Neuronal stem cell (in vitro differentiated cells): Measurements from ENCODE around the gene GID8.

Experiments
- DNase-seq: peaks from one replicate; pipeline ENCODE4 v3.0.0-alpha.2; 2013; ENCODE audit warnings: low spot score
- H2AFZ ChIP-seq: one replicate; pipeline ENCODE4 v1.6.1; 2013; ENCODE audit warnings: mild to moderate bottlenecking, low read length, inconsistent platforms
- H2AK5ac ChIP-seq: 2 replicates; pipeline ENCODE4 v1.6.1; 2013; ENCODE audit warnings: low read depth, mild to moderate bottlenecking, inconsistent platforms, low read length, moderate library complexity, mixed read lengths
- H2BK120ac ChIP-seq: 2 replicates; pipeline ENCODE4 v1.6.1; 2013; ENCODE audit warnings: low read depth, mild to moderate bottlenecking, inconsistent platforms, low read length, moderate library complexity, mixed read lengths
- H2BK12ac ChIP-seq: one replicate; pipeline ENCODE4 v1.6.1; 2013; ENCODE audit warnings: low read length, inconsistent platforms
- H2BK15ac ChIP-seq: 2 replicates; pipeline ENCODE4 v1.6.1; 2013; ENCODE audit warnings: mild to moderate bottlenecking, low read length, inconsistent platforms, mixed read lengths
- H2BK5ac ChIP-seq: one replicate; pipeline ENCODE4 v1.6.1; 2013; ENCODE audit warnings: inconsistent platforms, mild to moderate bottlenecking, low read length, moderate library complexity
- H3K14ac ChIP-seq: one replicate; pipeline ENCODE4 v1.6.1; 2013; ENCODE audit warnings: low read length, inconsistent platforms
- H3K18ac ChIP-seq: 2 replicates; pipeline ENCODE4 v1.6.1; 2013; ENCODE audit warnings: low read length, inconsistent platforms
- H3K23ac ChIP-seq: 2 replicates; pipeline ENCODE4 v1.6.1; 2013; ENCODE audit warnings: low read depth, mild to moderate bottlenecking, mixed read lengths, low read length, inconsistent platforms; ENCODE audit not compliant: poor library complexity
- H3K27ac ChIP-seq: replicated peaks from 3 replicates; pipeline ENCODE4 v1.5.1; 2013; ENCODE audit warnings: low read length, inconsistent platforms
- H3K27me3 ChIP-seq, 3 experiments: 2 replicates each; pipeline ENCODE4 v1.6.1; 2013; ENCODE audit warnings: low read length in 3 of 3, mild to moderate bottlenecking in 2 of 3, inconsistent platforms in 1 of 3, low read depth in 1 of 3, mixed read lengths in 1 of 3, moderate library complexity in 1 of 3; ENCODE audit not compliant: control insufficient read depth in 3 of 3, insufficient read depth in 3 of 3
- H3K36me3 ChIP-seq, 2 donors: replicated peaks in 1 of 2; 2 replicates each; pipeline ENCODE4 v1.6.1; 2013; ENCODE audit warnings: low read length in 2 of 2; ENCODE audit not compliant: control insufficient read depth in 2 of 2, insufficient read depth in 2 of 2
- H3K4ac ChIP-seq: 2 replicates; pipeline ENCODE4 v1.6.1; 2013; ENCODE audit warnings: inconsistent platforms, mild to moderate bottlenecking, low read length, moderate library complexity
- H3K4me1 ChIP-seq, 2 donors: 1 replicate in 1 of 2; 2 replicates in 1 of 2; pipeline ENCODE4 v1.6.1; 2013; ENCODE audit warnings: low read length in 2 of 2, low read depth in 1 of 2; ENCODE audit not compliant: control insufficient read depth in 2 of 2, insufficient read depth in 1 of 2
- H3K4me2 ChIP-seq: one replicate; pipeline ENCODE4 v1.6.1; 2013; ENCODE audit warnings: mild to moderate bottlenecking, low read length, inconsistent platforms; ENCODE audit not compliant: insufficient read depth, poor library complexity, severe bottlenecking
- H3K4me3 ChIP-seq, 2 donors: 2 replicates each; pipeline ENCODE4 v1.5.1; 2013; ENCODE audit warnings: low read length in 2 of 2, mild to moderate bottlenecking in 2 of 2, inconsistent platforms in 1 of 2, moderate library complexity in 1 of 2
- H3K79me1 ChIP-seq: one replicate; pipeline ENCODE4 v1.6.1; 2013; ENCODE audit warnings: low read depth, mild to moderate bottlenecking, inconsistent platforms, low read length, moderate library complexity
- H3K9ac ChIP-seq: one replicate; pipeline ENCODE4 v1.6.1; 2013; ENCODE audit warnings: mild to moderate bottlenecking, low read depth, low read length, inconsistent platforms; ENCODE audit not compliant: poor library complexity
- H3K9me3 ChIP-seq, 2 donors: replicated peaks in 1 of 2; 2 replicates each; pipeline versions ENCODE3 to v1.6.1; 2013; ENCODE audit warnings: low read length in 2 of 2, mild to moderate bottlenecking in 2 of 2, inconsistent platforms in 1 of 2, low read depth in 1 of 2, mixed read lengths in 1 of 2, moderate library complexity in 1 of 2; ENCODE audit not compliant: control insufficient read depth in 2 of 2, insufficient read depth in 1 of 2
- H4K8ac ChIP-seq: one replicate; pipeline ENCODE4 v1.6.1; 2013; ENCODE audit warnings: low read depth, mild to moderate bottlenecking, inconsistent platforms, low read length, moderate library complexity
- H4K91ac ChIP-seq: one replicate; pipeline ENCODE4 v1.6.1; 2013; ENCODE audit warnings: low read length, low read depth, mild to moderate bottlenecking, inconsistent platforms; ENCODE audit not compliant: poor library complexity
- WGBS, 2 donors: extraction: QIAGEN DNeasy Blood & Tissue Kit; methylation state at CpG; one replicate each; pipeline ENCODE4 v1.1.7; 2013; ENCODE audit warnings: missing lambda C conversion rate in 2 of 2, mixed read lengths in 1 of 2; ENCODE audit not compliant: insufficient read length in 2 of 2, insufficient replicate concordance in 1 of 2; ENCODE audit errors: extremely low coverage in 2 of 2; 5-methylcytosine and 5-hydroxymethylcytosine counted together

The GID8 gene

GRCh38 chr20:62952968-62953838 lies 15.3 kb downstream of the GID8 start:
- Histone ChIP-seq H3K36me3 (peaks cover 13 to 31% of the 10 kb centered on the region in 2 donors), H3K4ac (peak overlapping the region; percentile 58), H2BK12ac (peak overlapping the region; percentile 95), H3K23ac (peak overlapping the region; percentile 60), H2BK120ac (peak overlapping the region; percentile 89), H3K27ac (peak overlapping the region; percentile 12), H2AFZ (peak overlapping the region; percentile 87), H3K27me3 (peaks cover 0 to 3% (median 0%) of the 10 kb centered on the region in 3 experiments), H4K8ac (peak overlapping the region; percentile 53), H3K9me3 (peaks cover 7 to 10% of the 10 kb centered on the region in 2 donors), H3K4me1 (peaks cover 18 to 19% of the 10 kb centered on the region in 2 donors), H2BK5ac (peak overlapping the region; percentile 94), H3K18ac (peak overlapping the region; percentile 98), H3K14ac (peak overlapping the region; percentile 47), H2AK5ac (peak overlapping the region; percentile 100), H4K91ac (peak overlapping the region; percentile 22), H3K4me2 (peak overlapping the region; percentile 56), H3K9ac (peak overlapping the region; percentile 38), H3K79me1 (peaks cover 6% of the 10 kb centered on the region), H3K4me3 (peak overlapping the region; percentile 26 to 29), H2BK15ac (peak overlapping the region; percentile 99)
- WGBS, 2 donors = no CpG with 5 or more reads among the region's 19 CpGs
- DNase-seq = no peak

GRCh38 chr20:62953839-62954703 lies 16.1 kb downstream of the GID8 start:
- peak overlapping the region; percentile 12 for H3K27ac ChIP-seq
- peak overlapping the region; percentile 98 for H3K18ac ChIP-seq
- H2AFZ ChIP-seq = peak overlapping the region; percentile 87
- peaks cover 18 to 19% of the 10 kb centered on the region in 2 donors for H3K4me1 ChIP-seq
- peaks cover 8 to 22% of the 10 kb centered on the region in 2 donors for H3K36me3 ChIP-seq
- H3K14ac ChIP-seq = no peak overlapping the region
- DNase-seq = peak; percentile 57
- H3K9ac ChIP-seq = peak overlapping the region; percentile 83
- peaks cover 0 to 3% (median 0%) of the 10 kb centered on the region in 3 experiments for H3K27me3 ChIP-seq
- peak overlapping the region; percentile 97 for H2BK12ac ChIP-seq
- peak overlapping the region; percentile 58 for H3K4ac ChIP-seq
- no peak overlapping the region for H4K8ac ChIP-seq
- H3K4me2 ChIP-seq = peak overlapping the region; percentile 56
- peak overlapping the region; percentile 100 for H2BK15ac ChIP-seq
- H3K23ac ChIP-seq = peak overlapping the region; percentile 44
- H4K91ac ChIP-seq = peak overlapping the region; percentile 56
- H2BK120ac ChIP-seq = peak overlapping the region; percentile 89
- H3K9me3 ChIP-seq = peaks cover 5 to 6% of the 10 kb centered on the region in 2 donors
- peak overlapping the region; percentile 94 for H2BK5ac ChIP-seq
- peak overlapping the region in 1 of 2 donors; percentile 29 for H3K4me3 ChIP-seq
- H3K79me1 ChIP-seq = peaks cover 6% of the 10 kb centered on the region
- H2AK5ac ChIP-seq = peak overlapping the region; percentile 100
- no CpG with 5 or more reads among the region's 32 CpGs for WGBS, 2 donors

- H3K4ac ChIP-seq = peak overlapping the region; percentile 53
- peaks cover 0 to 5% of the 10 kb centered on the region in 2 donors for H3K9me3 ChIP-seq
- no peak overlapping the region for H3K4me3 ChIP-seq
- peak overlapping the region; percentile 35 for H2AFZ ChIP-seq
- H3K27ac ChIP-seq = no peak overlapping the region
- no peak overlapping the region for H3K4me2 ChIP-seq
- peaks cover 18 to 21% of the 10 kb centered on the region in 2 donors for H3K4me1 ChIP-seq
- no peak overlapping the region for H4K91ac ChIP-seq
- H3K14ac ChIP-seq = no peak overlapping the region
- peaks cover 0 to 3% (median 0%) of the 10 kb centered on the region in 3 experiments for H3K27me3 ChIP-seq
- no peak overlapping the region for H4K8ac ChIP-seq
- peaks cover 6% of the 10 kb centered on the region for H3K79me1 ChIP-seq
- peak overlapping the region; percentile 66 for H2BK5ac ChIP-seq
- H2BK12ac ChIP-seq = peak overlapping the region; percentile 90
- H3K18ac ChIP-seq = peak overlapping the region; percentile 19
- no CpG with 5 or more reads among the region's 23 CpGs for WGBS, 2 donors
- H3K9ac ChIP-seq = no peak overlapping the region
- no peak overlapping the region for H3K23ac ChIP-seq
- peak overlapping the region; percentile 86 for H2AK5ac ChIP-seq
- no peak for DNase-seq
- peak overlapping the region; percentile 93 for H2BK15ac ChIP-seq
- H3K36me3 ChIP-seq = peaks cover 4 to 5% of the 10 kb centered on the region in 2 donors
- peak overlapping the region; percentile 76 for H2BK120ac ChIP-seq
Measured at GRCh38 chr20:62955519-62956386, 17.8 kb downstream of the GID8 start.
